ENCODE results near the gene NNAT.
"Not testable (repeated sequence)": the region's sequence is repeated elsewhere in the genome, so short reads cannot be mapped to it uniquely, and the experiment has no call there.

The NNAT gene

GRCh38 chr20:37524859-37525708, 4.0 kb downstream of the NNAT start:
- no peak for DNase-seq

DNA sequence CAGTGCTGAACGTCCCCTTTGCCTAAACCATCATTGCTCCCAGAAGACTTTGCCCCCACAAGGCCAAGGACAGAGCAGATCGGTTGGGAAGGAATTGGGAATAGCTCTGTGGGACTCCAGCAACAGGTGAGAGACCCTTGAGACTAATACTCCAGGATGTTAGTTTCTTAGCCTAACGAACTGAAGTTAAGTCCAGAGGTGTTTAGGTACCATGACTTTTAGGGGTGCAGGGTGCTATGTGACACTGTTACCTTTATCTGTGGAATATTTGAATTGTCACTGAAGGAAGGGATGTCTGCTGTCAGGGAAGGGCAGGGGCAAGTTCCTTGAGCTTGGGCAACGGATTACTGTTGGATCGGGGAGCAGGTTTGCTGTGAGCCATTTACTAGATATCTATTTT, 4.8 kb downstream of the NNAT start:
- no peak for DNase-seq

DNA sequence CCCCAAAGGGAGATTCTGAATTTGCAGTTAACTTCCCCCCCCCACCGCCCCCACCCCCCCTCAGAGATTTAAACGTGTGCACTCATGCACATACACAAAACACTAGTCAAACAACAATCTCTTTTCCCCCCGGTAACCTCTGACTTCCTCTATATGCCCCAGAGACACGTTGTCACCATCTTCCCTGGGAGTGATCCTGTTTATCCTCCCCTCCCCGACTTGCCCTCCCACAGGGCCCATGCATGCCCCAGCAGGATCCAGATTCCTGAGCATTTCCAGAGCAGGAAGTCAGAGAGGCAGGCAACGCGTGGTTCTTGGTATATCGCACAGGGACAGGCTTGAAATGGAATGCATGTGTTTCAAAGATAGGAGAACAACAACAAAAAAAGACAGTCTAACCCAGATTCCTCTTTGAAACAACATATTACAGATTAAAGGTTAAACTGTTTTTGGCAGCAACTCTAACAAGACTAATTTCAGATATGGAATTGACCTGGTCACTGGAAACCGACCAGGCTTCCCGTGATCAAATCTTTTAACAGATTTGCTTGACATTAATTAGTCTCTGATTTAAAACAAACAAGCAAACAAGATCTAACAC, 5.3 kb downstream of the NNAT start:
- DNase-seq = no peak

GRCh38 chr20:37526839-37527637, 6.0 kb downstream of the NNAT start:
- DNase-seq = no peak

DNA sequence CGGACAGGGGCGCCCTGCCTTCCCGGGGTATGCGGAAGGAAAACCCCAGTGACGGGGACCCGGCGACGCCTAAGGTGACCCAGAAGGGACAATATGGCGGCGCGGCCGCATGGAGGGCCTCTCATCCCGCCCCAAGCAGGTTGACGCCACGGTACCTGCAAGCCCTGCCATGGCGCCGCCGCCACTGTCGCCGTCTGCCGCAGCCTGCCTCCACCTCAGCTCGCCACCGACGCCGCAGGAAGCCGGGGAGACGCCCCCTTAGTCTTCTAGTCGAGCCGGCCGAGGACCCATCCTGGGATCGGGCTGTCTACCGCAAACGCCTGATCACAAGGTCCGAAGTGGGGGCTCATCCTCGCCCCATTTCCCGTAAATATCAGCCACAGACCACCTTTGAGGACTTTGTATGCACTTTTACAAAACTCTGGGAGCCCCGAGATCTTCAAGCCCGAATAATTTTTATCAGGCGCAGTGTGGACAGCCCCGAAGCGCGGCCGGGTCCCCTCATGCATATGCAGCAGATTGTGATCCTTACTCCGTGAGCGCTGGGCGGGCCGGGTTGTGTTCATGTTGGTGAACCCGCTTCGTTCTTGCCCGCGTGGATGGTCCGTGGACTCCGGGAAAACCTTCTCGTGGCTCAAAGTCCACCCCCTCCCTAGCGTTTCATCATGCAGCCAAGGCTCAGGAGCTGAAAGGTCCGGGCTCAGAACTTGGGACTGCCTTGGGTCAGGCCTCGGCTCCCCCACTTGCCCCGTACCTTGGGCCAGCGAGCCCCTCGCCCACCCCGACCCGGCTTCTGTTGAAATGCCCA, 6.8 kb downstream of the NNAT start, which contains the start of gene BLCAP:
Gene BLCAP (minus strand): TSS at position 239 of the 808 bp plus-strand sequence. CDS start 8,702 bp downstream, outside the sequence.
- DNase-seq = peak; percentile 93 to 94

DNA sequence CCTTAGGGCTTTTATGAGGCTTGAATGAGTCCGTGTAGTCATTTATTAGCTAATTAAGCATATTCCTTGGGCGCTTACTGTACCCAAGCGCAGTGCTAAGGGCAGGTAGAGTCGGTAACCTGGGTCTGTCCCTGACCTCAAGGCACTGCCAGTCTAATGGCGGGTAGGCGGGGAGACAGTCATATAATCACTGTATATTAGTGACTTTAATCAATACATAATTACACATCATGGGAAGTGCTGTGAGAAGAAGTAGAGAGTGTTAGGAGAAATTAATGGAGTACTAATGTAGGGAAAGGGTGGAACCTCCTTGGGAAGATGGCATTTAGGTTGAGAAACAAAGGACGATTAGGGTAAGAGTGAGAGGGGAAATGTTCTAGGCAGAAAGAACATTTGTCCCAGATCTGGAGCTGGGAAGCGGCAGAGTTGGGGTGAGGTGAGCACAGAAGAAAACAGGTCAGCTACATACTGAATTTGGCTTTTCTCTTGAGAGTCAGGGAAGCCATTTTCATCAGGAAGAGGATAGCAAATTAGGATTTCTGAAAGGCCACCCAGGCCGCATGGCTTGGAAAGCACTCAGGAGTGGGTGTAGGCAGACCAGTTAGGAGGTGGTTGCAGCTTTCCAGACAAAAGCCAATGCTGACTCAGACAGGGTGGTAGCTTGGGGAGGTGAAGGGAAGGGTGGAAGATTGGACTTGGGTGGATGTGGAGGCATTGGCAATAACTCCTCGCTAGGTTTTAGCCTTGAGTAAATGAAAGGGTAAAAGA, 7.6 kb downstream of the NNAT start:
- DNase-seq = no peak

GRCh38 chr20:37529214-37529967, 8.3 kb downstream of the NNAT start:
- DNase-seq = no peak

GRCh38 chr20:37529968-37530600, 9.0 kb downstream of the NNAT start:
- no peak for DNase-seq

DNA sequence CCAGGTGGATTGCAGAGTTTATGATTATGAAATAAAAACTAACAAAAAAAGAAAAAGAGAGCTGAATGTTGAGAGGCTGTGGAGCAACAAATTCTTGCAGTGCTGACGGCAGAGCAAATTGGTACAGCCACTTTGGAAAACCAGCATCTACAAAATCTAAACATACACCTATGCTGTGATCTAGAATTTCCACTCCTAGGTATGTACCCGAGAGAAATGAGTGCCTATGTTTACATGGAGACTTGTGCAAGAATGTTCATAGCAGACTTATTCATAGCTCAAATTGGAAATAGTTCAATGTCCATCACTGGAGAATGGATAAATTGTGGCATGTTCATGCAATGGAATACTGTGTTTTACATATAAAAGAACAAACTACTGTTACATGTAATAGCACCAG, 9.6 kb downstream of the NNAT start:
- no peak for DNase-seq

- DNase-seq = no peak
Observed at GRCh38 chr20:37531856-37532255, 10.8 kb downstream of the NNAT start.

GRCh38 chr20:37533154-37533715, 12.2 kb downstream of the NNAT start:
- no peak for DNase-seq

DNA sequence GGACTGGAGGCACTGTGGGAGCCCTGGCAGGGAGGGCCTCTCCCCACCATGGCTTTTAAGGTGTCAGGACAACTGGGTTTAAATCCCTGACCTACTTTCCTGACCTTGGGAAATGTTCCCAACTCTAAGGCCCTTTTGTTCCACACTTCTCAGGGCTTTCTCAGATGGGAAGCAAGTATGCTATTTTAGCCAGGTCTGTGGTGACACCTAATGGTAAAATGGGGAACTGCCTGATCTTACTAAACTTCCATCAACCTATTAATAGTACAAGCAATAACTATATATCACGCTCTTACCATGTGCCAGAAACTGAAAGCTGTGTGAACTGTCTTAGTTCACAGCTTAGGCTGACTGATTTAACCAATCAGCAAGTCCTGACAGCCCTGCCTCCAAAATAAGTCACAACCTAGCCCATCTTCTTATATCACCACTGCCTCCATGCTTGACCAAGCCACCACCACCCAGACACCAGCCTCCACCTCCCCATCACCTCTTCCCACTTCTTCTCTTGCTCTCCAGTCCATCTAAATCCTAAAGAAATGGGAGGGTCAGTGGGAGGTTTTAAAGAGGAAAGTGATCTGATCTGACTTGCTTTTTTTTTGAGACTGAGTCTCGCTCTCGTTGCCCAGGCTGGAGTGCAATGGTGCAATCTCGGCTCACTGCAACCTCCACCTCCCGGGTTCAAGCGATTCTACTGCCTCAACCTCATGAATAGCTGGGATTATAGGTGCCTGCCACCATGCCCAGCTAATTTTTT, 13.5 kb downstream of the NNAT start:
- peak; percentile 56 to 81 for DNase-seq

- DNase-seq = no peak
Observed at GRCh38 chr20:37535443-37536132, 14.5 kb downstream of the NNAT start.

DNA sequence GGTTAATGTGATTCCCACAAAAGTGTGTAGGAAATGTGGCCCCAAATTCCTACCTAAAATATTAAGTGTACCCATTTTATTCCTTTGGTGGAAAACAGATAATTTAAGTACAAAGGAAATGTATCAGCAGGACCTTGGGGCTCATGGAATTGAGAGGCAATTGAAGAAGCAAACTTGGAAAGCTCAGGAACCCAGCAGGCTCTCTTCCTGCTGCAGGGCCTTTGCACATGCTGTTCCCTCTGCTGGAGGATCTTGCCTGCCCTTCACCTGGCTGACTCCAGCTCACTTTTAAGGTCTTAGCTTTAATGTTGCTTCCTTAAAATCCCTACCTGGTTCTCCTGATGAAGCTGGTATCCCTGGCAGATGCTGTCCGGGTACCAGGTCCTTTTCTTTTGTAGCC, 16.5 kb downstream of the NNAT start:
- no peak for DNase-seq

DNA sequence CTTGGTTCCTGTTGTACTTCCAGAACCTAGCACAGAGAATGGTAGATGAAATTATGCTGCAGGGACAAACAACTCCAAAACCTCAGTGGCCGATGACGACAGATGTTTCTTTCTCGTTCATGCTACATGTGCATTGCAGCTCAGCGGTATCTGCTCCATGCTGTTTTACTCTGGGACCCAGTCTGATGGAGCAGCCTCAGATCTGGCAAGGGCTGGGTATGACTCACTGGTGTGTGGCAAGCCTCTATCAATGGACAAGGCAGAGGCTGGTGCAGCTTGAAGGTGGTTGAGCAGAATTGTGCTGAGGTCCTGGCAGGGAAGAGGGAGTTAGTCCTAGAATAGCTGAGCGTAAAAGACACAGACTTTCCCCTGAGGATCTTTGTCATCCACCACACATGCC, 17.0 kb downstream of the NNAT start:
- no peak for DNase-seq

- no peak for DNase-seq
Observed at GRCh38 chr20:37539424-37539823, 18.4 kb downstream of the NNAT start.

DNA sequence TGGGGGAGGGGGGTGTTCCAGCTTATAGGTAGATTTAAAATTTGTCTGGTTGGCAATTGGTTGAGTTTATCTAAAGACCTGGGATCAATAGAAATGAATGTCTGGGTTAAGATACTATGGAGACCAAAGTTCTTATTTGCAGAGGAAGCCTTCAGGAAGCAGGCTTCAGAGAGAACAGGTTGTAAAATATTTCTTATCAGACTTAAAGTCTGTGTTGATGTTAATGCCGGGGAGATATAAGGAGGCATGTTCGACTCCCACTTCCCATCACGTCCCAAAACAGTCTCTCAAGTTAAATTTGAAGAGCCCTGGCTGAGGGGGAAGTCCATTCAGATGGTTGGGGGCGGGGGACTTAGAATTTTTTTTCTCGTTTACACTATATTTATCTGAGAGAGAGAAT, 19.0 kb downstream of the NNAT start:
- DNase-seq = no peak

GRCh38 chr20:37540838-37541237, 19.8 kb downstream of the NNAT start:
- not testable (repeated sequence) for DNase-seq

DNA sequence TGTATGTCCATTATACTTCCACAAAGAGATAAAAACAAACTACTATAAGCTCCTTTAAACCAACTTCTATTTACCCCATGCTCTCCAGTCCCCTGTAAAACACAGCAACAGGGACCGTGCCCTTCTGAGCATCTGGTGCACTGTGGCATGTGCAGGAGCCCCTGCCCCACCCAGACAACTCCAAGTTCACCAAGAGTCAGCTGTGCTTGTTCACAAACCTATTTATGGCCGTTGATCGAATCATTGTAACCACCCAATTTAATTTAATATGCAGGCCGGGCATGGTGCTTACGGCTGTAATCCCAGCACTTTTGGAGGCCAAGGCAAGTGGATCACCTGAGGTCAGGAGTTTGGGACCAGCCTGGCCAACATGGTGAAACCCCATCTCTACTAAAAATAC, 20.3 kb downstream of the NNAT start:
- DNase-seq = no peak

Data from CD4-positive, alpha-beta T cell treated with Interleukin-4 for 1 hour (primary cell).